D721Med (cell line): ENCODE data around the gene BAZ2B.

Source experiments
- DNase-seq: peaks from one replicate; pipeline ENCODE4 v3.0.0; 2011; ENCODE audit warnings: low spot score; ENCODE audit not compliant: insufficient read length
- FAIRE-seq: peaks from 2 replicates; lab custom pipeline; 2011; peaks lifted over from hg19 to GRCh38; lab: Jason Lieb, UNC
- TF ChIP-seq, protein P1 (sequence below): IDR thresholded peaks from 2 replicates; pipeline ENCODE4 v1.5.1; 2012; ENCODE audit warnings: mild to moderate bottlenecking, control low read depth; ENCODE audit not compliant: insufficient read depth; ENCODE audit errors: missing control alignments

Gene BAZ2B

DNA sequence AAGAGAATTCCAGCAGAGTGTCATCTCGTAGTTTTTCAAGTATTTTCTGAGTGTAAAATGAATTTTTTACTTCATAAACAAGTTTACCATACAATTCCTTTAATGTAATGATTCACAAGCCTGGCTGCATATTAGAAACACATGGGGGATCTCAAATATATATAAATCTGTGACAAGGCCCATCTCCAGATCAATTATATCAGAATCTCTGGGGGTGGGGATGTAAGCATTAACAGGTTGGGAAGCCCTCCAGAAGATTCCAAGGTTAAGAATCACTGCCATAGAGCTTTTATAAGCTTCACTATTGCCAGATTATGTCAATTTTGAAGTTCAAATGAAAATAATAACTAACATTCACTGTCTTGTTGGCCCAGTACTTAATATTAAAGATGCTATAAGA is 111.2 kb downstream of the BAZ2B start:
- no peak for FAIRE-seq
- no peak for DNase-seq
- TF ChIP-seq, protein P1, sequence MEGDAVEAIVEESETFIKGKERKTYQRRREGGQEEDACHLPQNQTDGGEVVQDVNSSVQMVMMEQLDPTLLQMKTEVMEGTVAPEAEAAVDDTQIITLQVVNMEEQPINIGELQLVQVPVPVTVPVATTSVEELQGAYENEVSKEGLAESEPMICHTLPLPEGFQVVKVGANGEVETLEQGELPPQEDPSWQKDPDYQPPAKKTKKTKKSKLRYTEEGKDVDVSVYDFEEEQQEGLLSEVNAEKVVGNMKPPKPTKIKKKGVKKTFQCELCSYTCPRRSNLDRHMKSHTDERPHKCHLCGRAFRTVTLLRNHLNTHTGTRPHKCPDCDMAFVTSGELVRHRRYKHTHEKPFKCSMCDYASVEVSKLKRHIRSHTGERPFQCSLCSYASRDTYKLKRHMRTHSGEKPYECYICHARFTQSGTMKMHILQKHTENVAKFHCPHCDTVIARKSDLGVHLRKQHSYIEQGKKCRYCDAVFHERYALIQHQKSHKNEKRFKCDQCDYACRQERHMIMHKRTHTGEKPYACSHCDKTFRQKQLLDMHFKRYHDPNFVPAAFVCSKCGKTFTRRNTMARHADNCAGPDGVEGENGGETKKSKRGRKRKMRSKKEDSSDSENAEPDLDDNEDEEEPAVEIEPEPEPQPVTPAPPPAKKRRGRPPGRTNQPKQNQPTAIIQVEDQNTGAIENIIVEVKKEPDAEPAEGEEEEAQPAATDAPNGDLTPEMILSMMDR = no peak

DNA sequence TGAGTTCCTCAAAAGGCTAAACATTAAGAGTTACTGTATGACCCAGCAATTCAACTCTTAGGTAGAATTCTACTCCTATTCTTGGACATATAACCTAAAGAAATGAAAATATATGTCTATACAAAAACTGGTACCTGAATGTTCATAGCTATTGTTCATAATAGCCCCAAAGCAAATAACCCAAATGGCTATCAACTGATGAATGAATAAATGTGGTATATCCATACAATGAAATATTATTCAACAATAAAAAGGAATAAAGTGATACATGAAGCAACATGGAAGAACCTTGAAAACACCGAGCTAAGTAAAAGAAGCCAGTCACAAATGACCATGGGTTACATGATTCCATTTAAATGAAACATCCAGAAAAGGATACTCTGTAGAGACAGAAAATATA is 114.6 kb downstream of the BAZ2B start:
- no peak for DNase-seq
- TF ChIP-seq, protein P1 = no peak
- FAIRE-seq = no peak

DNA sequence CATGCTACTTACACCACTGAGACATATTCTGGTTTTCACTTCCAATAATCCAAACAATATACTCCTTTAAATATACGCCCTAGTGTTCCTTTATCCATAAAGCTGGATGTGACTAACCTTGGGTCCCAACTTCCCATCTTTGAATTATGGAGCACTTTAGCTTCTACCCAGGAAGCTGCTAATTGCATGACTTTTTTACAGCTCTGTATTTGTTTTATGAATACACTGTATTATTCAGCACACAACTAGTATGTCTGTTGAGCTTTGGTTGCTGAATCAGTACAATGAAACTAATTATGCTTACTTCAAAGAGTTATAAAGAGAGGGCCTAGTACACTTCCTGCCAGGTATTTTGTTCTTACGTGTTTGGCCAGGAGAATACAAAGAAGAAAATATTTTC is 118.5 kb downstream of the BAZ2B start:
- FAIRE-seq = no peak
- TF ChIP-seq, protein P1 = no peak
- DNase-seq = no peak

DNA sequence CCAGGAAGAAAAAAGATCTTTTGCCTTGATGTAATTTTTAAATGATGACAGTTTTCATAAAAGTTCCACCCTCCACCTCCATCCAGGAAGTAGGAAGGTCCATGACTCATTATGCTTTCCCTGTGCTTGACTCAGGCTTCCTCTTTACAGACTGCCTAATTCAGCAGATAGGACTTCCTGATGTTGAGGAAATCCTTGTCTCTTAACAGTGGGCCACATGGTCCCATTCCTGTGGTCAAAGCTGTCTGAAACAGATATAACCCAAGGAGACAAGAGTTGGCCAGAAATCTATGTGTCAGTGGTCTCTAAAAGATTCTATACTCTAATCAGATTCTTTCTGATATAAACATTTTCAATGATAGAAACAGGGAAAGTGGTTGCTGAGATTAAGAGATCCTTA is 119.1 kb downstream of the BAZ2B start:
- FAIRE-seq = no peak
- TF ChIP-seq, protein P1 = no peak

DNA sequence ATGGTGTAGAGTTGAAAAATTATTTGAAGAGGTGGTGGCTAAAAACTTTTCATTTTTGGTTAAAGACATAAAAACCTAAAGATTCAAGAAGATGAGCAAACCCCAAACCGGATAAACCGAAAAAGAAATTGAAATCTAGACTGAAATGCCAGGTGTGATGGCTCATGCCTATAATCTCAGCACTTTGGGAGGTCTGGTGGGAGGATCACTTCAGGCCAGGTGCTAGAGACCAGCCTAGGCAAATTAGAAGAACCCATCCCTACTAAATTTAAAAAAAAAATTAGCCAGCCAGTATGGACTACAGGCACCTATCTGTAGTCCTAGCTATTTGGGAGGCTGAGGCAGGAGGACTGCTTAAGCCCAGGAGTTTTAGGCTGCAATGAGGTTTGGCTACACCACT is 126.9 kb downstream of the BAZ2B start:
- TF ChIP-seq, protein P1 = no peak
- DNase-seq = no peak
- FAIRE-seq = no peak

More for the DNA sequence above, 119.1 kb downstream of the BAZ2B start:
- DNase-seq = no peak

DNA sequence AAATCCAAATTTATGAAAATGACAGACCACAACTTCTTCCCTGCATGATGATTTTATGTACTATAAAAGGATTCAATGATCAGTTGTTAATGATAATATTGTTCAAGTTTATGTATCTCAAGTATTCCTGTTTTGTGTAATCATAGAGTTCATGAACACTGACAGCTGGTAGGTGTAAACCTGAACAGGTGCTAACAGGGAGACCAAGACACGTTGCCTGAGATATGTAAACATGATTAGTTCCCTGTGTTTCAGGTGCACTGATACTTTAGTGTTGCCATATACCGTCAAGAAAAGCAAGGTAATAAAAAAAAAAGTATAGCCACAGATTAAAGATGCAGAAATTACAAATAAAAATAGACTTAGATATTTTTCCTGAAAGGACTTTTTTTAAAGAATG is 131.8 kb downstream of the BAZ2B start:
- TF ChIP-seq, protein P1 = no peak
- FAIRE-seq (peak; percentile 21), DNase-seq (no peak)

DNA sequence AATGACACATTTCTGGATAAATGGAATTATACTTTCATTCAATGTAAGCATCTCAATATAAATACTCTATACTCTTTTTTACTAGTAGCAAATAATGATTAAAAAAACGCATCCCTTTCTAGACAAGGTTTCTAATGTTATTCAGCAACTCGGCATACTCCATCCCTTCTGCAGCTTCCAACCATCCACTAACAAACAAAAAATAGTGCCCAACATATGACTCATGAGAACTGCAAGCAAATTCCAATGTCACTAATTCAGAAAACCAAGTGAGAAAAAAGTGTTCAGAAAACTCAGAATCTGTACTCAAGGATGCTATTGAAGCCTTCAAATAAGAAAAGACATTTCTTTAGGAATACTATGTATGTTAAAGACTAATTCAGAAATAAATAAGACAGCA is 140.0 kb downstream of the BAZ2B start:
- TF ChIP-seq, protein P1 = no peak
- FAIRE-seq (peak; percentile 75), DNase-seq (no peak)
